ENCODE results near the gene ETS2.

DNA sequence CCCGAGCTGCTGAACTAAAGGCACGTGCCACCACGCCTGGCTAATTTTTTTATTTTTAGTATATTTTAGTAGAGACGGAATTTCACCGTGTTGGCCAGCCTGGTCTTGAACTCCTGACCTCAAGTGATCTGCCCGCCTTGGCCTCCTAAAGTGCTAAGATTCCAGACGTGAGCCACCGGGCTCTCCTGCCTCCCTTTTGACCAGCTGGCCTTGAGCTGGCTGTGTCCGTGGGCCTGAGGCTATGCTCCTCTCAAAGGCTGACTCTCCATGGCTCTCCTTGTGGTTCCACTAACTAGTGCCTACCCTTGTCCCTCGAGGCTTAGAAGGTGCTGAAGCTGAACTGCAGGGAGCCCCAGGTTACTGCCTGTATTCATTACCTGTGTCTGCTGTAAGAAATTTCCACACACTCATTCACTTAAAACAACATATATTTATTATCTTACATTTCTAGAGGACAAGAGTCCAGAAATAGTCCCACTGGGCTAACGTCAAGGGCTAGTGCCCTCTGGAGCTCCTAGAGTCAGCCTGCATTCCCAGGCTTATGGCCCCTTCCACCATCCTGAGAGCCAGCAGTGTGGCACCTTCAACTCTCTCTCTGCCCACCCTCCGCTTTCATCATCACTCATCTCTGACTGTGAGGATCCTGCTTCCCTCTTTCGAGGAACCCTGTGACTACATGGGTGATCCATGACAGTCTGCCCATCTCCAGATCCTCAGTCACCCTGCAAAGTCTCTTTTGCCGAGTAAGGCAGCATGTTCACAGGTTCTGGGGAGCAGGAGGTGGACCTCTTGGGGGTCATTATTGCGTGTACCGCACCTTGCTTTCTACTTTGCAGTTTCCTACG is 34.9 kb downstream of the ETS2 start:
- TF ChIP-seq POLR2AphosphoS5 (IDR thresholded peaks at IDR 0.05) (no peak), RAD21 (conservative IDR thresholded peaks at IDR 0.05) (no peak), EZH2 (IDR thresholded peaks at IDR 0.05; ENCODE audit: borderline replicate concordance, insufficient read depth, low read length, poor library complexity, severe bottlenecking) (no peak), EP300 (conservative IDR thresholded peaks at IDR 0.05; ENCODE audit: poor library complexity, severe bottlenecking) (no peak), MXI1 (conservative IDR thresholded peaks at IDR 0.05; ENCODE audit: poor library complexity, severe bottlenecking) (no peak), SMC3 (conservative IDR thresholded peaks at IDR 0.05; ENCODE audit: poor library complexity) (no peak)
- TF ChIP-seq, protein P1, sequence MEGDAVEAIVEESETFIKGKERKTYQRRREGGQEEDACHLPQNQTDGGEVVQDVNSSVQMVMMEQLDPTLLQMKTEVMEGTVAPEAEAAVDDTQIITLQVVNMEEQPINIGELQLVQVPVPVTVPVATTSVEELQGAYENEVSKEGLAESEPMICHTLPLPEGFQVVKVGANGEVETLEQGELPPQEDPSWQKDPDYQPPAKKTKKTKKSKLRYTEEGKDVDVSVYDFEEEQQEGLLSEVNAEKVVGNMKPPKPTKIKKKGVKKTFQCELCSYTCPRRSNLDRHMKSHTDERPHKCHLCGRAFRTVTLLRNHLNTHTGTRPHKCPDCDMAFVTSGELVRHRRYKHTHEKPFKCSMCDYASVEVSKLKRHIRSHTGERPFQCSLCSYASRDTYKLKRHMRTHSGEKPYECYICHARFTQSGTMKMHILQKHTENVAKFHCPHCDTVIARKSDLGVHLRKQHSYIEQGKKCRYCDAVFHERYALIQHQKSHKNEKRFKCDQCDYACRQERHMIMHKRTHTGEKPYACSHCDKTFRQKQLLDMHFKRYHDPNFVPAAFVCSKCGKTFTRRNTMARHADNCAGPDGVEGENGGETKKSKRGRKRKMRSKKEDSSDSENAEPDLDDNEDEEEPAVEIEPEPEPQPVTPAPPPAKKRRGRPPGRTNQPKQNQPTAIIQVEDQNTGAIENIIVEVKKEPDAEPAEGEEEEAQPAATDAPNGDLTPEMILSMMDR (IDR thresholded peaks at IDR 0.05; ENCODE audit: poor library complexity, severe bottlenecking): no peak
- TF ChIP-seq, protein P2, sequence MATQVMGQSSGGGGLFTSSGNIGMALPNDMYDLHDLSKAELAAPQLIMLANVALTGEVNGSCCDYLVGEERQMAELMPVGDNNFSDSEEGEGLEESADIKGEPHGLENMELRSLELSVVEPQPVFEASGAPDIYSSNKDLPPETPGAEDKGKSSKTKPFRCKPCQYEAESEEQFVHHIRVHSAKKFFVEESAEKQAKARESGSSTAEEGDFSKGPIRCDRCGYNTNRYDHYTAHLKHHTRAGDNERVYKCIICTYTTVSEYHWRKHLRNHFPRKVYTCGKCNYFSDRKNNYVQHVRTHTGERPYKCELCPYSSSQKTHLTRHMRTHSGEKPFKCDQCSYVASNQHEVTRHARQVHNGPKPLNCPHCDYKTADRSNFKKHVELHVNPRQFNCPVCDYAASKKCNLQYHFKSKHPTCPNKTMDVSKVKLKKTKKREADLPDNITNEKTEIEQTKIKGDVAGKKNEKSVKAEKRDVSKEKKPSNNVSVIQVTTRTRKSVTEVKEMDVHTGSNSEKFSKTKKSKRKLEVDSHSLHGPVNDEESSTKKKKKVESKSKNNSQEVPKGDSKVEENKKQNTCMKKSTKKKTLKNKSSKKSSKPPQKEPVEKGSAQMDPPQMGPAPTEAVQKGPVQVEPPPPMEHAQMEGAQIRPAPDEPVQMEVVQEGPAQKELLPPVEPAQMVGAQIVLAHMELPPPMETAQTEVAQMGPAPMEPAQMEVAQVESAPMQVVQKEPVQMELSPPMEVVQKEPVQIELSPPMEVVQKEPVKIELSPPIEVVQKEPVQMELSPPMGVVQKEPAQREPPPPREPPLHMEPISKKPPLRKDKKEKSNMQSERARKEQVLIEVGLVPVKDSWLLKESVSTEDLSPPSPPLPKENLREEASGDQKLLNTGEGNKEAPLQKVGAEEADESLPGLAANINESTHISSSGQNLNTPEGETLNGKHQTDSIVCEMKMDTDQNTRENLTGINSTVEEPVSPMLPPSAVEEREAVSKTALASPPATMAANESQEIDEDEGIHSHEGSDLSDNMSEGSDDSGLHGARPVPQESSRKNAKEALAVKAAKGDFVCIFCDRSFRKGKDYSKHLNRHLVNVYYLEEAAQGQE (IDR thresholded peaks at IDR 0.05; ENCODE audit: borderline replicate concordance): no peak

Data from neural cell (in vitro differentiated cells).